ENCODE measurements around the gene KCNF1.

The KCNF1 gene

GRCh38 chr2:10876394-10876793 lies 35.3 kb upstream of the KCNF1 start:
- TF ChIP-seq ZFX (IDR thresholded peaks at IDR 0.05), result no peak
- TF ChIP-seq, protein P1, sequence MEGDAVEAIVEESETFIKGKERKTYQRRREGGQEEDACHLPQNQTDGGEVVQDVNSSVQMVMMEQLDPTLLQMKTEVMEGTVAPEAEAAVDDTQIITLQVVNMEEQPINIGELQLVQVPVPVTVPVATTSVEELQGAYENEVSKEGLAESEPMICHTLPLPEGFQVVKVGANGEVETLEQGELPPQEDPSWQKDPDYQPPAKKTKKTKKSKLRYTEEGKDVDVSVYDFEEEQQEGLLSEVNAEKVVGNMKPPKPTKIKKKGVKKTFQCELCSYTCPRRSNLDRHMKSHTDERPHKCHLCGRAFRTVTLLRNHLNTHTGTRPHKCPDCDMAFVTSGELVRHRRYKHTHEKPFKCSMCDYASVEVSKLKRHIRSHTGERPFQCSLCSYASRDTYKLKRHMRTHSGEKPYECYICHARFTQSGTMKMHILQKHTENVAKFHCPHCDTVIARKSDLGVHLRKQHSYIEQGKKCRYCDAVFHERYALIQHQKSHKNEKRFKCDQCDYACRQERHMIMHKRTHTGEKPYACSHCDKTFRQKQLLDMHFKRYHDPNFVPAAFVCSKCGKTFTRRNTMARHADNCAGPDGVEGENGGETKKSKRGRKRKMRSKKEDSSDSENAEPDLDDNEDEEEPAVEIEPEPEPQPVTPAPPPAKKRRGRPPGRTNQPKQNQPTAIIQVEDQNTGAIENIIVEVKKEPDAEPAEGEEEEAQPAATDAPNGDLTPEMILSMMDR (conservative IDR thresholded peaks at IDR 0.05), result no peak
- no peak overlapping the region for H3K27ac ChIP-seq

DNA sequence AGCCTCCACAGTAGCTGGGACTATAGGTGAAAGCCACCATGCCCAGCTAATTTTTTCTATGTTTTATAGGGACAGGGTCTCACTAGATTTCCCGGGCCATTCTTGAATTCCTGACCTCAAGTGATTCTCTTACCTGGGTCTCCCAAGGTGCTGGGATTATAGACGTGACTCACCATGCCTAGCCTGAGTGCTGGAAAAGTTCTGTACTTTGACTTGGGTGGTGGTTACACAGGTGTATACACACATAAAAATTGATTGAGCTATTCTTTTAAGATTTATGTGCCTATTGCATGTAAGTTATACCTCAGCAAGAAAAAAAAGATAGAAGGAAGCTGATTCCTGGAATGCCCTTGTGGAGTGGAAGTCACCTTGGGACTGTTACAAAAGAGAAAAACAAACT lies 34.8 kb upstream of the KCNF1 start:
- H3K27ac ChIP-seq, result no peak overlapping the region
- TF ChIP-seq, protein P1 (conservative IDR thresholded peaks at IDR 0.05), result no peak
- TF ChIP-seq ZFX (IDR thresholded peaks at IDR 0.05), result no peak

DNA sequence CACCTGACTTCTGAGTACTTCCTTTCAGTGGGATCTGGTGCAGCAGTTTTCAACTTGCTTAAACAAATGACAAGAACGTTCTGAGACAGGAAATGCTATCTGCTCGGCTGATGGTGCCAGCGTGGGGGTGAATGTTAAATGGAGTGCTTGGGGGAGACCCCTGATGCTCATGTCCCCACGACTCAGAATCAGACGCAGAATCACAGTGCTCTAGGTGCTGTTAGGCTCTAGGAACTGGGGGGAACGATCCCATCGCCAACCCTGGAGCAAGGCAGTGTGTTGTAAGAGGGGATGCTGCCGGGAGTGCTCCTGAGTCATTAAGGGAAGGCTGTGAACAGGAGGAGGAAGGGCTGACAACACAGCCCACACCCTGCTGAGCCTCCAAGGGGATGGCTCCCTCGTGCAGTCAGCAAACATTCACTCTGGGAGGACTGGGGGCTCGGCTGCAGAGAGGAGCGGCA lies 34.1 kb upstream of the KCNF1 start:
- H3K27ac ChIP-seq, result no peak overlapping the region
- TF ChIP-seq, protein P1 (conservative IDR thresholded peaks at IDR 0.05), result no peak
- TF ChIP-seq ZFX (IDR thresholded peaks at IDR 0.05), result no peak

GRCh38 chr2:10878268-10878915 lies 33.3 kb upstream of the KCNF1 start:
- no peak overlapping the region for H3K27ac ChIP-seq
- TF ChIP-seq, protein P1 (conservative IDR thresholded peaks at IDR 0.05), result no peak
- no peak for TF ChIP-seq ZFX (IDR thresholded peaks at IDR 0.05)

DNA sequence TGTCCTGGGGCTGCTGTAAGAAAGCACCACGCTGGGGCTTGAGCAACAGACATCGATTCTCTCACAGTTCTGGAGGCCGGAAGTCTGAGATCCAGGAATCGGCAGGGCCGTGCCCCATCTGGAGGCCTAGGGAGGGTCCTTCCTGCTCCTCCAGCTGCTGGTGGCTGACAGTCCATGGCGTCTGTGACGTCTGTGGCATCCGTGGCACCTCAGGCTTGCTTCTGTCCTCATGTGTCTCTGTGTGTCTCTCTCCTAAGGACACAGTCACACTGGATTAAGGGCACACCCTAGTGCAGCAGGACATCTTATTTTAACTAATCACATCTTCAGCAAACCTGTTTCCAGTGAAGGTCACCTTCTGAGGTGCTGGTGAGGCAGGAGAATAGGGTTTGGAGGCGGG lies 32.6 kb upstream of the KCNF1 start:
- TF ChIP-seq, protein P1 (conservative IDR thresholded peaks at IDR 0.05), result no peak
- no peak for TF ChIP-seq ZFX (IDR thresholded peaks at IDR 0.05)
- H3K27ac ChIP-seq, result no peak overlapping the region

GRCh38 chr2:10879624-10880585 lies 31.8 kb upstream of the KCNF1 start:
- TF ChIP-seq, protein P1 (conservative IDR thresholded peaks at IDR 0.05), result no peak
- TF ChIP-seq ZFX (IDR thresholded peaks at IDR 0.05), result no peak
- no peak overlapping the region for H3K27ac ChIP-seq
